ENCODE data around the gene HEATR5A.

DNA sequence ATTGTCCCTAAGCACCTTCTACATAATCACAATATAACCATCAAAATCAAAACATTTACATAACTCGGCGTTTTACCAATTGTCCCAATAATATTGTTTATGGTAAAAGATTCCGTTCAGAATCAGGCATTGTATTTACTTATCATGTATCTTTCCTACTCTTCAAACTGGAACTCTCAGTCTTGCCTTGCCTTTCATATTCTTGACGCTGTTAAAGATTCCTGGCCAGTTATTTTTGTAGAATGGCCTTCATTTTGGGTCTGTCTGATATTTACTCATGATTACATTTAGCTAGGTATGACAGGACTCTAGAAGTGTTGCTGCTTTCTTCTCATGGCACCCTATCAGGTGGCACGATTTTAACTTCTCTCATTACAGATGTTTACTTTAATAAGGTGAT lies 850 bp upstream of the HEATR5A start:
- TF ChIP-seq, protein P1, sequence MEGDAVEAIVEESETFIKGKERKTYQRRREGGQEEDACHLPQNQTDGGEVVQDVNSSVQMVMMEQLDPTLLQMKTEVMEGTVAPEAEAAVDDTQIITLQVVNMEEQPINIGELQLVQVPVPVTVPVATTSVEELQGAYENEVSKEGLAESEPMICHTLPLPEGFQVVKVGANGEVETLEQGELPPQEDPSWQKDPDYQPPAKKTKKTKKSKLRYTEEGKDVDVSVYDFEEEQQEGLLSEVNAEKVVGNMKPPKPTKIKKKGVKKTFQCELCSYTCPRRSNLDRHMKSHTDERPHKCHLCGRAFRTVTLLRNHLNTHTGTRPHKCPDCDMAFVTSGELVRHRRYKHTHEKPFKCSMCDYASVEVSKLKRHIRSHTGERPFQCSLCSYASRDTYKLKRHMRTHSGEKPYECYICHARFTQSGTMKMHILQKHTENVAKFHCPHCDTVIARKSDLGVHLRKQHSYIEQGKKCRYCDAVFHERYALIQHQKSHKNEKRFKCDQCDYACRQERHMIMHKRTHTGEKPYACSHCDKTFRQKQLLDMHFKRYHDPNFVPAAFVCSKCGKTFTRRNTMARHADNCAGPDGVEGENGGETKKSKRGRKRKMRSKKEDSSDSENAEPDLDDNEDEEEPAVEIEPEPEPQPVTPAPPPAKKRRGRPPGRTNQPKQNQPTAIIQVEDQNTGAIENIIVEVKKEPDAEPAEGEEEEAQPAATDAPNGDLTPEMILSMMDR (IDR thresholded peaks at IDR 0.05), result no peak
- TF ChIP-seq EP300 (IDR thresholded peaks at IDR 0.05; ENCODE audit: low read depth), result no peak

Data from transverse colon (tissue), 3 donors.